Breast epithelium (tissue), 3 donors: ENCODE measurements around the gene OPCML.

ENCODE experiments used
- POLR2A ChIP-seq: fragments of 450-650 bp; IDR thresholded peaks from one replicate; pipeline ENCODE4 v1.6.1; 2016; ENCODE audit warnings: antibody characterized with exemption, mild to moderate bottlenecking, moderate library complexity
- POLR2AphosphoS5 ChIP-seq, 3 donors: sonication (generic); formaldehyde crosslinking; IDR thresholded peaks; one replicate each; pipeline ENCODE4 v1.6.1; 2017; ENCODE audit warnings: antibody characterized with exemption in 3 of 3
- TF ChIP-seq, protein P1 (sequence below), 3 donors: fragments of 450-650 bp; IDR thresholded peaks; one replicate each; pipeline ENCODE4 v1.5.1; 2016 to 2017; ENCODE audit warnings: antibody characterized with exemption in 3 of 3, mild to moderate bottlenecking in 3 of 3, moderate library complexity in 3 of 3

DNA sequence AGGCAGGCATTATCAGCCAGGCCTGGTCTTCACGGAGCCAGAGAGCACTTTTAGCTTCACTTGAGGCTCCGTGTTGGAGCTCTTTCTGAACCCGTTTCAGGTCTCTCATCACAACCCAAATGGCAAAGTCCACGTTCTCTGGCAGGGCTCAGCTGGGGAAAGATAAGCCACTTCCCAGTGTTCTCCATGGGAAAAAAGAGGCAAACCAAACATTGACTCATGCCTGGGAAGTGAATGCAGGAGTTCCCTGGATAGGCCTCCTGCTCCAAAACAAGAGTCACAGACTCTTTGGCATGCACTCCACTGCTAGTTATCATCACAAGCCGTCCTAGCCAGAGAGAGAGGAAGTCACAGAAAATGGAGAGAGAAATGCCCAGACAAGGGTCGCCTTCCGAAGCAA is 11.6 kb downstream of the OPCML start:
- TF ChIP-seq, protein P1, sequence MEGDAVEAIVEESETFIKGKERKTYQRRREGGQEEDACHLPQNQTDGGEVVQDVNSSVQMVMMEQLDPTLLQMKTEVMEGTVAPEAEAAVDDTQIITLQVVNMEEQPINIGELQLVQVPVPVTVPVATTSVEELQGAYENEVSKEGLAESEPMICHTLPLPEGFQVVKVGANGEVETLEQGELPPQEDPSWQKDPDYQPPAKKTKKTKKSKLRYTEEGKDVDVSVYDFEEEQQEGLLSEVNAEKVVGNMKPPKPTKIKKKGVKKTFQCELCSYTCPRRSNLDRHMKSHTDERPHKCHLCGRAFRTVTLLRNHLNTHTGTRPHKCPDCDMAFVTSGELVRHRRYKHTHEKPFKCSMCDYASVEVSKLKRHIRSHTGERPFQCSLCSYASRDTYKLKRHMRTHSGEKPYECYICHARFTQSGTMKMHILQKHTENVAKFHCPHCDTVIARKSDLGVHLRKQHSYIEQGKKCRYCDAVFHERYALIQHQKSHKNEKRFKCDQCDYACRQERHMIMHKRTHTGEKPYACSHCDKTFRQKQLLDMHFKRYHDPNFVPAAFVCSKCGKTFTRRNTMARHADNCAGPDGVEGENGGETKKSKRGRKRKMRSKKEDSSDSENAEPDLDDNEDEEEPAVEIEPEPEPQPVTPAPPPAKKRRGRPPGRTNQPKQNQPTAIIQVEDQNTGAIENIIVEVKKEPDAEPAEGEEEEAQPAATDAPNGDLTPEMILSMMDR (IDR thresholded peaks at IDR 0.05) = no peak
- TF ChIP-seq POLR2A (no peak), POLR2AphosphoS5 (IDR thresholded peaks at IDR 0.05) (no peak)
